Stimulated activated CD8-positive, alpha-beta memory T cell treated with anti-CD3 and anti-CD28 coated beads, Interleukin-7, amount 100 ng/mL, for 48 hours (primary cell): ENCODE results near the gene PRSS50.

Experiments used
- DNase-seq, 2 donors: peaks; one replicate each; pipeline ENCODE4 v3.0.0-alpha.2; 2020; ENCODE audit warnings: low read depth in 1 of 2; ENCODE audit errors: extremely low read depth in 1 of 2

Gene PRSS50

DNA sequence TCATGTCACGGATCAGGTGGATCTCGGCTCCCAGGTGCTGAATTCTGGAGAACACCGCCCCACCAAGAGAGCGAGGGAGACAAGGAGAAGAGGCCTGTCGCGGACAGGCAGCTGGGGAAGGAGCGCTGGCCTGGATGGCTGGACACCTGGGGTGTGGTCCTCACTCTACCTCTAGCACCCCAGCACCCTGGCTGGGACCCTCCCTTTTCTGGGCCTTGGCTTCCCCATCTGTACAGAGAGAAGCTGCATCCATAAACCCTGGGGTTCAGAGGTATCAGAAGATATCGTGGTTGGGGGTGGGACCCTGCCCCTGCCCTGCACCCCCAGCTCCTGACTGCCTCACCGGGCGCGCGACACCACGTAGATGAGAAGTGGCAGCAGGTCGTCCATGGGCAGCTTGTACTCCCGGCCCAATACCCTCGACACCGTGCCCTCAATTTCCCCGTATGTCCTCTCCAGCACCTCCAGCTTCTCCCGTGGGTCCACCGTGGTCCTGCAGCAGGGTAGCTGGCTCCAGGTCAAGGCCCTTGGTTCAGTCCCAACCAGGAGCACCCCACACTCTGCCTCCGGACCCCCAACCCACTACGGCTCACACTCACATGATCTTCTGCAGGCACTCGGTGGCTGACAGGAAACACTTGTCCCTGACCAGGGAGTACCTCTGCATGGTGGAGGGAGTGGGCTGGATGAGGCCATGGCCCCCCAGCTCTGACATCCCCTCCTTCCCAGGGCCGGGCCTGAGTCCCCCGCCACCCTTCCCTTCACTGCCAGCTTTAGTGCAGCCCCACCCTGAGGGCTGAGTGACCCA is 45.9 kb downstream of the PRSS50 start:
- DNase-seq = no peak

DNA sequence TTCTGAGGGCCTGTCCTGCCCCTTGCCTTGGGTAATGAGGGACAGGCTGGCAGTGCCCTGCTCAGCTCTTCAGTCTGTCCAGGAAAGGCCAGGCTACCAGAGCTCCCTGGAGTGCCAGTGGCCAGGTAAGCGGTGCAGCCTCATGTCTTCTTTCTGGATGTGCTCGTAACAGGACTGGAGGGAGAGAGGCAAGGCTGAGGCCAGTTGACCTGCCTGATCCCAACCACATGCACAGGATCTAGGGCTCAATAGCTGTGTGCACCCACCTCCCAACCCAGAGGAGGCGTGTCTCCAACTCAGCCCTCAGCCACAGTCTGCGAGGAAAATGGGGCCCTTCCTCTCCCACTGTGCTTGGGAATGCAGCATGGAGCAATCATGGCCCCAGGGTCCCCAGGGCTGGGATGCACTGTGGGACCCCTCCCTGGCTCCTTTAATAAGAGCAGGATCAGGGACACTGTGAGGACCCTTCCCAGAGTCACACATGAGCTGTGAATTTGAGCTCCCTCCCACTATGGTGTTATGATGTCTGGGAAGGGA is 46.7 kb downstream of the PRSS50 start:
- no peak for DNase-seq

DNA sequence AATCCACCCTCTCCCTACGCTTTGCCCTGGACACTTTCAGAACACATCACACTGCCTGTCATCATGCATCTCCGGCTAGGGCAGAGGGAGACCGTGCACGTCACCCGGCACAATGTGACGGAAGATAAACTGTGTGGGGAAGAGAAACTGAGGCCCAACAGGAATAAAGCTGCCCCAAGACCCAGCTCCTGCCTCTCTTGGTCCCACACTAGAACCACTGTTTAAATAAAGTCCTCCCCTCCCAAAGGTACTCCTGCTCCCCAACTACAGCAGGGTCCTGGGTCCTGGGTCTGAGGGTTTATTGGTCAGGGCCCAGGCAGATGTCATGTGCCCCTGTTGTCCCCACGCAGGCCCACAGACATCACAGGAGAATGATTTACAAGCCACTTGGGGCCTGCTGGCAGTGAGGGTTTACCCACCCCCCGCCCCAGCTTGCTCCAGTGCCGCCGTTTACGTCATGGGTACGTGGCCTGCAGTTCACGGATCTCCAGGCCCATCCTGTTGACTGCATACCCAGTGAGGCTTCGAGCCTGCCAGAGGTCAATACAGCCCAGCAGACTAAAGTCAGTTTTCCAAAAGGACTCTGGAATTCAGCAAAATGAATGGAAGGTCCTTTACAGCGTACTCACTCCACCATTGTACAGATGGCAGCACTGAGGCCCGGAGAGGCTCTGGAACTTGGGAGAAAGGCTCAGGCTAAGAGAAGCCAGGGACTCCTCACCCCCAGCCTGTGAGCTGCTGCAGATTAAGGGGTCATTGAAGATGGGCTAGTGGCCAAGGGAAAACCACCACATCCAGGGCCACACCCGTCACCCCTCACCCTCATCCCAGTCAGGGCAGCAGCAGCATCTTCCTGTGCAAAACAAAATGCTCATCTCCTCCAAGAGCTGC is 47.4 kb downstream of the PRSS50 start:
- DNase-seq = no peak

DNA sequence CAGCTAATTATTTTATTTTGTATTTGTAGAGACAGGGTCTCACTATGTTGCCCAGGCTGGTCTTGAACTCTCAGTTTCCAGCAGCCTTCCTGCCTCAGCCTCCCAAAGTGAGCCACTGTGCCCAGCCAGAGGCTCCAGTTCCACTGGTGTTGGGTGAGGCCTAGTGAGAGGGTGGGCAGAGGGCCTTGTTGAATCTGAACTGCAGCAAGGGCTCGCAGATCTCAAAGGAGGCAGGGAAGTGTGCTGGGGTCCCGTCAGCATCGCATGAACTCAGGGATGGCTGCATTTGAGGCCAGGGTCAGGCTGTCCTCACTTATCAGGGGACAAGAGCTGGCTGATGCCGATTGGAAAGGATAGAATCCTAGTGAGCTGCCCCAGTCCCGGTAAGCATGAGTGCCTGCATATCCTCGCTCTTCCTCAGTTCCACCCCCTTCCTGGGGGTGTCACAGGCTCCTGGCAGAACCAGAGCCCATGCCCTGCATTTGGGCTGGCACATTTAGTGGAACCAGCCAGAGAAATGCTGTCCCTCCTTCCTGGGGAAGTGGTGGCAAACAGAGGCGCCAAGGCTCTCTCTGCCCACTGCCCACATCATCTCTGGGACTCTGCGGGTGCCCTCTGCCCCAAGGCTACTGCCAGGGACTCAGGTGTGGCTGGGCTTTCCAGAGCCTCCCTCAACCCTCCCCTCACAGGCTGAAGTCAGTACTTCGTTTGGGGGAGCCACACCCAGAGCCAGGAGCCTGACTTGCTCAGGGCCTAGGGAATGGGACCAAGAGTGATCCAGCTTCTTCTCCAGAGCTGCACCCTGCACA is 48.3 kb downstream of the PRSS50 start:
- DNase-seq = no peak

DNA sequence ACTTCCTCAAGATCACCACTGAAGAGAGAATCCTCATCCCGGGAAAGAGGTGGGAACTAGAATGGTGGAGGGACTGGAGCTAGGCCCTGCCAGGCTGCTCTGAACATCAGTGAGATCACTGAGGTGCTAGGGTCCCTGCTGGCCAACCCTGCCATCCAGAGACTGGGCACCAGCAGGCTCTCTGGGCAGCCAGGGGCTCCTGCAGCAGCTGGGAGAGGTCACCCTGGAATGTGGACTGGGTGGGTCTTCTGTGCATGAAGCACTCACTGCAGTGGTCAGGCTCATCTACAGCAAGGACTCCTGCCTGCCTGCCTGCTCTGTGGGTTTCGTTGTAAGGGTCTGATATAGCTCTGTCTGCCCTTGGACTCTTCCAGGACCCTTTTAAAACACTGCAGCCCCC is 49.1 kb downstream of the PRSS50 start:
- DNase-seq = no peak

DNA sequence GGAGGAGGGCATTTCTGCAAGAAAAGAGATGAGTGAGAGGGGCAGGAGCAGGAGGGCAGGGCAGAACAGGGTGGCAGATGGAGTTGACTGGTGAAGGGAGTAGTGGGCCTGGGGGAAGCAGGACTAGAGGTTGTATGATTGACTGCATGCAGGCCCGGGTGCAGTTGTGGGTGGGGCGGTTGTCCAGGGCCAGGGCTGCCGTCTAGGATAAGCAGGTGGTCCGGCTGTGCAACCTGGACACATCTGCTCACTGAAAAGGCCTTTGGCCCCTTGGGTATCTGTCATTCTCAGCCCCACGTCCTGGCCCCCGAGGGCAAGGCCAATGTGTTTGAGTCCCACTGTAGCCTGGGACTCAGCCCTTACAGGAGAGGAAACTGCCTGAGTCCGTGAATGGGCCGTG is 49.6 kb downstream of the PRSS50 start:
- no peak for DNase-seq

DNA sequence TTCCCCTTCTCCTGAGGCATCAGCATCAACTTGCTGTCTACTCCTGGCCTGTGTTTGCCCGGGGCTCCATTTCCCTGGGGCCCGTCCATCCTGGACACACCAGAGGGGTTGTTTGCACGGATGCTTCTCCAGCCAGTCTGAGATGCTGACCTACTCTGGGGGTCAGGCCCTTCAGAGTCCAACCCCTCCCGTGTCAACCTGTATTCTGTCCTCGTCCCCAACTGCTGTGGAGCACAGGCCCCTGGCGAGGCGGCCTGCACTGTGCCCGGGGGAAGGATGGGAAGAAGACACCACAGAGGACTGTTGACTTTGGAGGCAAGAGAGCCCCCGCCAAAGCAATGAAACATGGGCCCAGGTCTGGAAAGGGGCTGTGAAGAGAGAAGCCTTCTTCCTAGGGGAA is 50.0 kb downstream of the PRSS50 start:
- no peak for DNase-seq

DNA sequence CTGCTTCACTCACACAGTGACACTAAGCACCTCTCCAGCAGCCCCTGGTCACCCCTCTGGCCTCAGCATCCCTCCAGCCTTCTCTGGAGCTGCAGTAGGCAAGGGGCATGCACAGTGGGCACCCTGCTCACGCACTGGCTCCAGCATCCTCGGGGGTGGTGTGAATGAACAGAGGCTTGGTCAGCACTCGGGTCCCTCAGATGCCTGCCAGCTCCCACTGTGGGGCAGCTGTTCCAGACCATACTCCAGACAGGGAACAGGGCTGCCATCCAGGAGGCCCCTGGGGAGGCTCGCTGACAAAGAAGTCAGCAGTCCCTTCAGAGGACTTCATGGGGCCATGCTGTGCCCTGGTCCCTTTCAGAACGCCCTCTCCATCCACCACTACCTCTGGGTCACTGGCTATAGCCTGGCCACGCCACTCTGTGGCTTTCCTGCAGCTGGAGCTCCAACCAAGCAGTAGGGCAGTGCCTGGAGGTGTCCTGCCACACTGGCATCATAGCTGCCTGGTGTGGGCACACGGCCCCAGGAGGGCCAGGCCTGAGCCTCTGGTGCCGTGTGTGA is 50.5 kb downstream of the PRSS50 start:
- no peak for DNase-seq

DNA sequence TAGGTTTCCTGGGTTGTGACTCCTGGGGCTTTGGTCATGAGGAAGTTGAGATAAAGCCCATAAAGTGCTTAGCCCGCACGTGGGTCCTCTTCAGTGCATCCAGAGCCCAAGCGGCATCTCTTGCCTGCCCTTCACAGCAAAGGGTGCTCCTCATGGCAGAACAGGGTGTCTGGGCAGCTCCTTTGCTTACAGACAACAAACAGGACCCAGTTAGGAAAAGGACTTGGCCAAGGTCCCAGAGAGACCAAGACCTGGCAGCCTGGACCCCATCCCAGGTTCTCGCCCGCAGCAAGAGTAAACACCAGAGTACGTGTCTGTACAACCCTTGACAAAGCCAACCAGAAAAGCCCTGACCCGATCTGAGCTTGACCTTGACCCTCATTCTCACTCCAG is 51.2 kb downstream of the PRSS50 start:
- DNase-seq = no peak

DNA sequence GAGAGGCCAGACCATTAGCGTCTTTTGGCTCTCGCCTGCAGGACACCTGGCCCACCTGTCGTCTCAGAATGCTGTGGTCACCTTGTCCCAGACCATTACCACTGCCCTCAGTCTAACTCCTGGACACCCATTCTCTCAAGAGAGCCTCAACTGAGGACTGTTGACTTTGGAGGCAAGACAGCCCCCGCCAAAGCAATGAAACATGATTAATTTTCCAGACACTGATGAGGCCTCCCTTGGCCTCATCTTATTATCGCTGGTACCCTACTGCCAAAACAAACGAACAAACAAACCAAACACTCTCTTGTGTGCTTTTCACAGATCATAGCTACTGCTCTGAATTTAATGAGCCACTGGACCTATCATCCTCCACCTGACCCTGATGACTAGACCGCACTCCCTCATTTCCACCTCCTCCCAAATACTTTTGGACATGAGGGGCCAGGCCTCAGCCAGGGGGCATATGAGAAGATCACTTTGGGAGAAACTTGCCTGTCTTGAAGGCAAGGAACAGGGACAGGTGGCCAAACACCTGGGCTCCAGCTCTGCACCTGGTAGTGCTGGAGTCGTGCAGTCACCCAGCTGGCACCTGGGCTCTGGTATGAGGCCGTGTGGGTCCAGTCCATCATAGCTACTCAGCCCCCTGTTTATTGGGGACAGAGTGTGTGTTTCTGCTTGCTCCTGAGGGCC is 51.8 kb downstream of the PRSS50 start:
- DNase-seq = no peak

DNA sequence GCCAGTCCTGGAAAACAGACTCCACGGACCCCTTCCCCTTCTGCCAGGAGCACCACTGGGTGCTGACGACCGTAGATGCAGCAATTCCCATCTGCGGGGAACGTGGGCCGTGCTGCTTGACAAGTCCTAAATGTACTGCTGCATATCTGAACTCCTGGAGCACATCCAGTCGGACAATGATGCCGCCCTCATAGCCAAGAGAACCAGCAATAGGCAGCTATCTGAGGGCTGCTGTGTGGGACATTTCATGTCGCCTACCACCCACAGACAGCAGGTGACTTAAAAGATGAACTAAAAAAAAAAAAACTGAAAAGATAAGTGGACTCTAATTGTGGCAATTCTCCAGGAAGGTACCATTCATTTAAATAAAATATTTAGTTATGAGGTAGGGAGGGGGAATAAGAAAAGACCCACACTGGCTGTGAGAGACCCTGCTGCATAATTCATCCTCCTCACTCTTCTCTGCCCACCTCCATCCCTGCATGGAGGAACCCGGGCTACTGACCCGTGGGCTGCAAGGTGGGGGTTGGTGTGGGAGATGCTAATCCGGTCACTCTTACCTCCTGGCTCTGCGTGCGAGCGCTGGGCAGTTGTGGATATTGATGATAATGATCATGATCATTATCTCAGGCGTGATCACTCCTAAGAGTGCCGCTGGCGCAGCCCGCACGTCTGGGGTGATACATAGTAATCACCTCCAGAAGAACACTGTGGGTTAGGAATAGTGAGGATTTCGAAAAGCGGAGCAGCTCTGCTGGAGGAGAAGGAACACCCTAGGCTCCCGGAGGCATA is 52.5 kb downstream of the PRSS50 start:
- no peak for DNase-seq

DNA sequence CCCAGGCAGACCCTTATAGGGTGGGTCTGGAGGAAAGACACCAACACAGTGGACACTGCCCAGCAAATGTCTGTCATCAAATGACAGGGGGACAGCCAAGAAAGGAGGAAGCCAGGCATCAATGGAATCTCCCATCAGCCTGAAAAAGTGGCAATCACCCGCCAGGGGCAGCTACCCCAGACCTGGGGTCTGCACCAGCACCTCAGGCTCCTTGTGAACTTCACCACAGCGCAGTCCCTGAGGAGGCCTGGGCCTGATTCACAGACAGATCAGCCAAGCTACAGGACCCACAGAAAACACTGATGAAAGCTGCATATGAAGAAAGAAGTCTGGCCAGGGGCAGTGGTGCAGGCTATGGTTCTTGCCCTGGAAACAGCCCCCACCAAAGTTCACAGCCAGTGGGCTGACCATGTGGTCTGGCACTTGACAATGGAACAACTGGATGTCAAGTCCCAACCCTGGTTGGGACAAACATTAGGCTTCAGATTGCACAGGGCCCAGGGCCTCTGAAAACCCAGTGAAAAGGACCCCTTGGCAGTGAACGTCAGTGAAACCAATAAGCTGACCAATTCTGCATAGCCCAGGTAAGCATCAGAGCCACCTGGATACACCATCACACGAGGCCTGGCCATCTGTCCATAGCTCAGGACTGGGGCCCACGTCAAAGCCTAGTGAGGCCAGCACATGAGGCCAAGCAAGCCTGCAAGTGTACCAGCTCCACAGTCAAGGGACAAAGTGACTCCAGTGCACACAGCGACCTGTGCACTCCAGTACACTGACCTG is 53.3 kb downstream of the PRSS50 start:
- DNase-seq = no peak

DNA sequence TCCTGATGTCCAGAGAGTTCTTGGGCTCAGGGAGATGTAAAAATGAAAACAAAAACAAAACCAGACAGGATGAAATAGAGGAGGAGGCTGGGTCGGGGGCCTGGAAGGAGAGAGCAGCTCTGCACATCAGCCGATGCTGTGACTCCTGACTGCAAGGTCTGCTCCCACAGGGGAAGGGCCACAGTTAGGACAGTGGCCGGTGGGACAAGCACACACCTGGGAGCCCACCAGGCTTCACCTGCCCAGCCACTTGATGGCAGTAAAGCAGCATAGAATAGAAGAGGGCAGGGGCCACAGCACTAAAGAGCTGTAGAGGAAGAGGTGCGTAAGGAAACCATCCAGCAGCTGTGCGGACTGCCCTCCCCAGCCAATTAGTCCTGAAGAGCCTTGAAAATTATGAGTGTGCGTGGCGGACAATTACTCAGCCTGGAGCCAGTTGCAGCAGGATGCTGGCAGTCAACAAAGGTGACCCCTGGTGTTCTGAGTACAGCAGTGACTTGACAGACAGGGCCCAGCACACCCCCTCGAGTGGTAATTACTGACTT is 54.0 kb downstream of the PRSS50 start:
- DNase-seq = no peak

DNA sequence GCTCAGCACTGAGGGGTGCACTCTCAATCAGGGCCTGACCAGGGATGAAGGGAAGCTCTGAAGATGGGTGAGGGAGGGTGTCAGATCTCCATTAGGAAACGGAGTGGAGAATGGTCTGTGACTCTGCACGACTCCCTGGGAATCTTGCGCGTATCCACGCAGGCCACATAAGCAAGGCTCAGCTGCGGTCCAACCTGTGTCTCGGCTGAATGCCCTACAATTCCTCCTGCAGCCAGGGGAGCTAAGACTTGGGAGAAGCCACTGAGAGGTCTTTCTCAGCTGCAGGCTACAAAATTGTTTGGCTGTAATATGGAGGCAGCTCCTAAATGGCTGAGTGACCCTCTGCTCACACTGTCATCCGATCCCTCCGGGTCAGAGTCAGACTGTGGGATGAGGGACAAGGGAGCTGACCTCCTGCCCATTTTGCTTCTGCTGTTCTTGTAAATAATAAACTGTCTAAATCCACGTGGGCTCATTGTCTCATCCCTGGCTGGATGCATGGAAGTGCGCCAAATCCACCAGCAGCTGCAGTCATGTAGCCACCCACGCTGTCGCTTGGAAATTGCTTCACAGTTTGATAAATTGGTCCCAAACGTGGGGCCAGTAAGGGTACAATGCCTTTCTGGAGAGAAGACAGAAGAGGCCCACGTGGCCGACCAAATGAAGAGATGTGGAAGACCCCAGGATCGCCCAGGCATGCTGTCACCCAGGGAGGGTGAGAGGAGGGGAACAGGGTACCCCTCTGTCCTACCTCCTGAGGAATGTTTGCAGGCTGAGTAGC is 54.7 kb downstream of the PRSS50 start:
- no peak for DNase-seq
